ENCODE measurements around the gene ARID3C.

- no peak for TF ChIP-seq CTCF (IDR thresholded peaks at IDR 0.05)
- TF ChIP-seq POLR2A (IDR thresholded peaks at IDR 0.05): no peak
Observed at GRCh38 chr9:34669809-34670562, 41.1 kb upstream of the ARID3C start.

Data from gastroesophageal sphincter (tissue), 3 donors.